22Rv1 (cell line): Measurements from ENCODE around the gene STN1.

Experiments used
- H3K27ac ChIP-seq: fragments of 450-650 bp; 2 replicates; pipeline ENCODE4 v1.5.1; 2017
- CTCF ChIP-seq: fragments of 450-650 bp; IDR thresholded peaks from 2 replicates; pipeline ENCODE4 v1.5.1; 2017; ENCODE audit warnings: mild to moderate bottlenecking
- ZFX ChIP-seq: fragments of 450-650 bp; IDR thresholded peaks from 2 replicates; pipeline ENCODE4 v1.6.1; 2017; ENCODE audit warnings: antibody characterized with exemption, borderline replicate concordance

STN1 gene

GRCh38 chr10:103911021-103911459, 6.9 kb downstream of the STN1 start:
- H3K27ac ChIP-seq, result no peak overlapping the region
- no peak for TF ChIP-seq ZFX
- TF ChIP-seq CTCF, result no peak

GRCh38 chr10:103910442-103911012, 7.5 kb downstream of the STN1 start:
- TF ChIP-seq ZFX (no peak), CTCF (no peak)
- no peak overlapping the region for H3K27ac ChIP-seq

GRCh38 chr10:103905441-103905840, 12.5 kb downstream of the STN1 start:
- TF ChIP-seq CTCF (no peak), ZFX (no peak)
- no peak overlapping the region for H3K27ac ChIP-seq

- no peak overlapping the region for H3K27ac ChIP-seq
- TF ChIP-seq CTCF (no peak), ZFX (no peak)
Measured at GRCh38 chr10:103901299-103901698, 16.7 kb downstream of the STN1 start.

GRCh38 chr10:103899312-103899711, 18.7 kb downstream of the STN1 start:
- TF ChIP-seq ZFX, result no peak
- TF ChIP-seq CTCF, result no peak
- no peak overlapping the region for H3K27ac ChIP-seq

GRCh38 chr10:103897241-103897774, 20.7 kb downstream of the STN1 start:
- no peak overlapping the region for H3K27ac ChIP-seq
- TF ChIP-seq ZFX, result no peak
- no peak for TF ChIP-seq CTCF

- TF ChIP-seq CTCF (no peak), ZFX (no peak)
- no peak overlapping the region for H3K27ac ChIP-seq
Measured at GRCh38 chr10:103896225-103896624, 21.8 kb downstream of the STN1 start.
